DMS 273 (cell line): ENCODE data around the gene AMN1.
"Not testable (repeated sequence)": the region's sequence is repeated elsewhere in the genome, so short reads cannot be mapped to it uniquely, and the experiment has no call there.

Source experiments
- DNase-seq: peaks from one replicate; lab custom pipeline; 2025; ENCODE audit not compliant: unreplicated experiment; lab: John Stamatoyannopoulos, UW

The AMN1 gene

GRCh38 chr12:31728917-31729640 is at the start of gene AMN1:
TSS of gene AMN1 (minus strand) at chr12:31729021. CDS start at chr12:31729008, 13 bp downstream.
- peak; percentile 99 for DNase-seq

- DNase-seq = no peak
Observed at GRCh38 chr12:31773867-31774266, 45.0 kb upstream of the AMN1 start.

GRCh38 chr12:31773223-31773750 is 44.5 kb upstream of the AMN1 start:
- DNase-seq = no peak

- no peak for DNase-seq
Observed at GRCh38 chr12:31772685-31773222, 43.9 kb upstream of the AMN1 start.

GRCh38 chr12:31772186-31772585 is 43.4 kb upstream of the AMN1 start:
- DNase-seq = no peak

- DNase-seq = no peak
Observed at GRCh38 chr12:31768046-31768445, 39.2 kb upstream of the AMN1 start.

GRCh38 chr12:31765931-31766330 is 37.1 kb upstream of the AMN1 start:
- DNase-seq = no peak

- no peak for DNase-seq
Observed at GRCh38 chr12:31759632-31760459, 31.0 kb upstream of the AMN1 start.

GRCh38 chr12:31758297-31758696 is 29.5 kb upstream of the AMN1 start:
- not testable (repeated sequence) for DNase-seq

GRCh38 chr12:31756977-31757420 is 28.2 kb upstream of the AMN1 start:
- DNase-seq = no peak

- no peak for DNase-seq
Observed at GRCh38 chr12:31752450-31752849, 23.6 kb upstream of the AMN1 start.

GRCh38 chr12:31751085-31751484 is 22.3 kb upstream of the AMN1 start:
- DNase-seq = no peak

GRCh38 chr12:31750747-31751039 is 21.9 kb upstream of the AMN1 start:
- DNase-seq = no peak

- DNase-seq = peak; percentile 64
Observed at GRCh38 chr12:31749024-31749704, 20.3 kb upstream of the AMN1 start.

GRCh38 chr12:31745242-31745641 is 16.4 kb upstream of the AMN1 start:
- no peak for DNase-seq

GRCh38 chr12:31744363-31744762 is 15.5 kb upstream of the AMN1 start:
- not testable (repeated sequence) for DNase-seq

- no peak for DNase-seq
Observed at GRCh38 chr12:31742891-31743290, 14.1 kb upstream of the AMN1 start.

GRCh38 chr12:31740628-31741027 is 11.8 kb upstream of the AMN1 start:
- no peak for DNase-seq

GRCh38 chr12:31737763-31738162 is 8.9 kb upstream of the AMN1 start:
- no peak for DNase-seq

- no peak for DNase-seq
Observed at GRCh38 chr12:31737345-31737744, 8.5 kb upstream of the AMN1 start.

- DNase-seq = no peak
Observed at GRCh38 chr12:31736472-31736871, 7.7 kb upstream of the AMN1 start.
